HCT116 (cell line): ENCODE measurements around the gene MORN1. TPM values are rescaled to one million over a fixed set of nuclear protein-coding genes. Genes with fewer than 3 reads are reported as not detected.

Experiments used
- ATAC-seq: fragments of 200-7000 bp; cut with Tn5 transposase; 2 replicates; pipeline ENCODE4 v1.9.1; 2020; ENCODE audit warnings: mild to moderate bottlenecking, moderate library complexity
- BruUV-seq: library from RNA; stranded (reverse); fragments of 400-500 nt; replicated peaks from 2 replicates; lab custom pipeline; 2021; lab: Mats Ljungman, UMichigan
- CTCF ChIA-PET: fragments of 300-600 bp; sonication (Branson Sonifier 250); formaldehyde crosslinking; loops from one replicate; lab custom pipeline; 2021; ENCODE audit warnings: antibody characterized with exemption; lab: Charles Lee
- POLR2A ChIA-PET: fragments of 300-600, 350-600 bp; sonication (Branson Sonifier 250); formaldehyde crosslinking; loops from one replicate; lab custom pipeline; 2021; ENCODE audit warnings: antibody characterized with exemption; lab: Charles Lee
- RAD21 ChIA-PET, 2 experiments: fragments of 300-600 bp; sonication (Branson Sonifier 250); formaldehyde crosslinking; loops; one replicate each; lab custom pipeline; 2023; ENCODE audit warnings: low total read pairs in 2 of 2; ENCODE audit not compliant: uncharacterized antibody in 2 of 2, unreplicated experiment in 2 of 2, low non-redundant PET in 1 of 2; lab: Charles Lee
- DNase-seq: peaks from one replicate; pipeline ENCODE4 v3.0.0-alpha.2; 2010; ENCODE audit warnings: low read depth, low spot score
- H2AFZ ChIP-seq: fragments of 200-600 bp; shearing (Covaris generic), sonication (generic); 2 replicates; pipeline ENCODE4 v1.6.1; 2017; ENCODE audit warnings: low read depth, mixed run types, mixed read lengths, antibody characterized with exemption, low read length; ENCODE audit not compliant: poor library complexity, severe bottlenecking
- H3K27ac ChIP-seq: 2 replicates; pipeline ENCODE4 v1.5.1; 2012; ENCODE audit warnings: low read depth, low read length
- H3K27me3 ChIP-seq: fragments of 200-600 bp; sonication (generic); 2 replicates; pipeline ENCODE4 v1.6.1; 2016; ENCODE audit warnings: mixed run types, low read length, mixed read lengths; ENCODE audit not compliant: insufficient read depth
- H3K36me3 ChIP-seq, 2 experiments: fragments of 200-500 bp in 1 of 2; fragments of 200-600 bp in 1 of 2; sonication (Bioruptor generic) in 1 of 2; sonication (generic) in 1 of 2; 2 replicates each; pipeline versions ENCODE4 v1.5.1 to v1.6.1; 2014 to 2016; ENCODE audit warnings: low read length in 2 of 2, inconsistent platforms in 1 of 2, mixed read lengths in 1 of 2, mixed run types in 1 of 2; ENCODE audit not compliant: insufficient read depth in 2 of 2, control insufficient read depth in 1 of 2
- H3K4me1 ChIP-seq, 2 experiments: fragments of 200-600 bp in 1 of 2; sonication (generic) in 1 of 2; 2 replicates each; pipeline versions ENCODE4 v1.5.1 to v1.6.1; 2012 to 2017; ENCODE audit warnings: low read length in 2 of 2, inconsistent platforms in 1 of 2, mild to moderate bottlenecking in 1 of 2, mixed read lengths in 1 of 2, mixed run types in 1 of 2, moderate library complexity in 1 of 2; ENCODE audit not compliant: insufficient read depth in 2 of 2, control insufficient read depth in 1 of 2
- H3K4me2 ChIP-seq: fragments of 200-600 bp; sonication (generic); 2 replicates; pipeline ENCODE4 v1.6.1; 2017; ENCODE audit warnings: mixed run types, low read length, mixed read lengths
- H3K4me3 ChIP-seq, 2 experiments: fragments of 200-600 bp in 1 of 2; sonication (generic) in 1 of 2; replicated peaks in 1 of 2; 2 replicates each; pipeline ENCODE4 v1.5.1; 2011 to 2016; ENCODE audit warnings: low read length in 2 of 2, control low read depth in 1 of 2, low read depth in 1 of 2, mild to moderate bottlenecking in 1 of 2, mixed read lengths in 1 of 2, mixed run types in 1 of 2
- H3K79me2 ChIP-seq: fragments of 200-600 bp; sonication (generic); 2 replicates; pipeline ENCODE4 v1.6.1; 2017; ENCODE audit warnings: mild to moderate bottlenecking, mixed run types, low read length, moderate library complexity, mixed read lengths; ENCODE audit not compliant: insufficient read depth
- H3K9ac ChIP-seq: fragments of 200-600 bp; sonication (generic); 2 replicates; pipeline ENCODE4 v1.6.1; 2016; ENCODE audit warnings: low read length, mixed read lengths
- H3K9me2 ChIP-seq: fragments of 200-600 bp; sonication (generic), shearing (Covaris generic); 2 replicates; pipeline ENCODE4 v1.6.1; 2017; ENCODE audit warnings: mixed run types, mild to moderate bottlenecking, moderate library complexity; ENCODE audit not compliant: insufficient read depth
- H3K9me3 ChIP-seq, 2 experiments: fragments of 200-500 bp in 1 of 2; fragments of 200-600 bp in 1 of 2; sonication (Bioruptor generic) in 1 of 2; sonication (generic) in 1 of 2; 2 replicates each; pipeline ENCODE4 v1.6.1; 2014 to 2017; ENCODE audit warnings: low read length in 2 of 2, mixed read lengths in 2 of 2, inconsistent platforms in 1 of 2, low read depth in 1 of 2, mild to moderate bottlenecking in 1 of 2, mixed run types in 1 of 2, moderate library complexity in 1 of 2; ENCODE audit not compliant: control insufficient read depth in 1 of 2, insufficient read depth in 1 of 2
- H4K20me1 ChIP-seq: fragments of 200-600 bp; sonication (generic), shearing (Covaris generic); 2 replicates; pipeline ENCODE4 v1.6.1; 2017; ENCODE audit warnings: mixed run types, mild to moderate bottlenecking, moderate library complexity; ENCODE audit not compliant: insufficient read depth
- CEBPB ChIP-seq: IDR thresholded peaks from 2 replicates; pipeline ENCODE4 v1.6.1; 2012; ENCODE audit warnings: low read depth
- ELF1 ChIP-seq: IDR thresholded peaks from 2 replicates; pipeline ENCODE4 v1.6.1; 2012; ENCODE audit warnings: low read depth, borderline replicate concordance
- EZH2phosphoT487 ChIP-seq: fragments of 200-600 bp; IDR thresholded peaks from 2 replicates; pipeline ENCODE4 v1.6.1; 2018; ENCODE audit warnings: antibody characterized with exemption, borderline replicate concordance
- JUND ChIP-seq: IDR thresholded peaks from 2 replicates; pipeline ENCODE4 v1.6.1; 2012
- POLR2A ChIP-seq: IDR thresholded peaks from 2 replicates; pipeline ENCODE4 v1.7.0; 2011; ENCODE audit warnings: borderline replicate concordance; ENCODE audit not compliant: insufficient read depth, insufficient read length; ENCODE audit errors: extremely low read depth
- intact Hi-C: fragments of 100-400 bp; cut with micrococcal nuclease; formaldehyde crosslinking; loops from 2 replicates; pipeline ENCODE4 v1.10.0; 2022
- total RNA-seq: library from RNA; stranded (reverse); gene quantifications from one replicate; pipeline ENCODE4 v1.2.1, GENCODE V29; 2021; ENCODE audit not compliant: unreplicated experiment
- TF ChIP-seq, protein P1 (sequence below), 3 experiments: fragments of 200-600 bp in 1 of 3; sonication (generic) in 1 of 3; IDR thresholded peaks in 2 of 3; conservative IDR thresholded peaks in 1 of 3; 2 replicates each; pipeline ENCODE4 v1.5.1; 2012 to 2017; ENCODE audit warnings: low read depth in 2 of 3, low read length in 2 of 3, antibody characterized with exemption in 1 of 3, borderline replicate concordance in 1 of 3, control low read depth in 1 of 3, mild to moderate bottlenecking in 1 of 3, mixed read lengths in 1 of 3, mixed run types in 1 of 3, moderate library complexity in 1 of 3; ENCODE audit not compliant: insufficient read depth in 1 of 3
- TF ChIP-seq, protein P2 (sequence below): IDR thresholded peaks from 2 replicates; pipeline ENCODE4 v1.6.1; 2012
- TF ChIP-seq, protein P3 (sequence below): IDR thresholded peaks from 2 replicates; pipeline ENCODE4 v1.6.1; 2011; ENCODE audit warnings: mild to moderate bottlenecking, low read length, moderate library complexity; ENCODE audit not compliant: insufficient replicate concordance; ENCODE audit errors: extremely low read depth

The MORN1 gene
- total RNA-seq, 1 experiment from 2014 or later = 21.4 TPM

DNA sequence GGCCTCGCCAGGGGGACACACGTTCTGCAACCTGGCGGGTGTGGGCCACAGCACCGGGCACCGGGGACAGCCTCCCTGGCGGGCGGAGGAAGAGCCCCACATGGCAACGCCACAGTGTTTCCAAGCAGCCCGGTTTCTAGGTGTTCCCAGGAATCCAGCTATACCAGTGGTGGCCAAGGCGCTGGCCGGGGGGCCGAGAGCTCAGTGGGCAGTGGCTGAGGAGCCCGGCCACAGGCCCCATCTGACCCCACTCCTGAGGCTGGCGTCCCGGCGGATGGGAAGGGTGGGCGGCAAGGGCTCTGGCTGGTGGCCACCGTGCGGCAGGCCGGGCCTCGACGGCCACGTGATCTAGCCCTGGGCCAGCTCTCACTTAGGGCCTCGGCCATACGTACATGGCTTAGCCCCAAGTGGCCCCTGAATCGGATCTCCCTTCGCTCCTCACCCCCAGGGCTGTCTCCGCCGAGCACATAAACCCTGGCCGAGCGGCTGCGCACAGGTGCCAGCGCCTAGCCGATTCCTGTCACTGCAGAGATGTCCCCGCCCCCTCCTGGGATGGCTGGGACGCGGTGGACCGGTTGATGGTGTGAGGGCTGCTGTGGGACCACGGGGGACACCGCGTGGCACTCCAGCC, 68.7 kb downstream of the MORN1 start:
- Histone ChIP-seq H3K9me3 (no peaks in the 10 kb centered on the region), H4K20me1 (no peaks in the 10 kb centered on the region), H3K9me2 (no peaks in the 10 kb centered on the region), H3K27ac (no peak overlapping the region), H3K4me2 (no peak overlapping the region), H3K4me1 (no peaks in the 10 kb centered on the region), H3K4me3 (no peak overlapping the region), H3K9ac (no peak overlapping the region), H3K27me3 (peaks cover 3% of the 10 kb centered on the region; the same call in 1 of the 2 replicates), H3K36me3 (no peaks in the 10 kb centered on the region), H3K79me2 (no peaks in the 10 kb centered on the region), H2AFZ (no peak overlapping the region)
- DNase-seq = no peak
- ChIA-PET RAD21 (no interaction called here), CTCF (no interaction called here), POLR2A (no interaction called here)
- BruUV-seq = no TSS peak
- TF ChIP-seq POLR2A (no peak), EZH2phosphoT487 (no peak), CEBPB (no peak)
- TF ChIP-seq, protein P1, sequence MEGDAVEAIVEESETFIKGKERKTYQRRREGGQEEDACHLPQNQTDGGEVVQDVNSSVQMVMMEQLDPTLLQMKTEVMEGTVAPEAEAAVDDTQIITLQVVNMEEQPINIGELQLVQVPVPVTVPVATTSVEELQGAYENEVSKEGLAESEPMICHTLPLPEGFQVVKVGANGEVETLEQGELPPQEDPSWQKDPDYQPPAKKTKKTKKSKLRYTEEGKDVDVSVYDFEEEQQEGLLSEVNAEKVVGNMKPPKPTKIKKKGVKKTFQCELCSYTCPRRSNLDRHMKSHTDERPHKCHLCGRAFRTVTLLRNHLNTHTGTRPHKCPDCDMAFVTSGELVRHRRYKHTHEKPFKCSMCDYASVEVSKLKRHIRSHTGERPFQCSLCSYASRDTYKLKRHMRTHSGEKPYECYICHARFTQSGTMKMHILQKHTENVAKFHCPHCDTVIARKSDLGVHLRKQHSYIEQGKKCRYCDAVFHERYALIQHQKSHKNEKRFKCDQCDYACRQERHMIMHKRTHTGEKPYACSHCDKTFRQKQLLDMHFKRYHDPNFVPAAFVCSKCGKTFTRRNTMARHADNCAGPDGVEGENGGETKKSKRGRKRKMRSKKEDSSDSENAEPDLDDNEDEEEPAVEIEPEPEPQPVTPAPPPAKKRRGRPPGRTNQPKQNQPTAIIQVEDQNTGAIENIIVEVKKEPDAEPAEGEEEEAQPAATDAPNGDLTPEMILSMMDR (IDR thresholded peaks at IDR 0.05 in 2 of 3, conservative IDR thresholded peaks at IDR 0.05 in 1 of 3; ENCODE audit: borderline replicate concordance in 1 of 3, insufficient read depth in 1 of 3, low read depth in 2 of 3, low read length in 2 of 3) = no peak
- ATAC-seq = no peak
- intact Hi-C loops = no loop called here

DNA sequence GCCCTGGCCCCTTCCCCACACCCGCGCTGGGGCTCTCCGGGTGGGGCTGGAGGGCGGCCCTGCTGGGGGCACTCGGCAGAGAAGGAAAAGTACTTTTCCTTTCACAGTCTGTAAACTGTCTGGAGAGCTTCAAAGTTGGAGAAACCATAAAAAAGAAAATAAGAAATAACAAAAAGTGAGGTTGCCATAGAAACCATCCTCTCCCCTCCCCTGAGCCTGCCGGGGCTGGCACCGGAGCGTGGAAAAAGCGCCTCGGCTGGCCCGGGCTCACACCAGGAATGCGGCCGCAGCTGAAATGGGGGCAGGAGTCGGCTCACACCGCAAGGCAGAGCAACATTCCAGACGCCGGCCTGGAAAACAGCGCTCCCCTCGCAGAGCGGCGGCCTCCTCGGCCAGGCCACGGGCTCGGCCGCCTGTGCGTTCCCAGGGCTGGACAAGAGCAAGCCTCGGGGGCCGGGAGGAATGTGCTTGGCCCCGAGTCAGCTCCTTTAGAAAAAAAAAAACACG, 69.2 kb downstream of the MORN1 start:
- H4K20me1 ChIP-seq = no peaks in the 10 kb centered on the region
- H3K27me3 ChIP-seq = peaks cover 3% of the 10 kb centered on the region; the same call in 1 of the 2 replicates
- H2AFZ ChIP-seq = no peak overlapping the region
- TF ChIP-seq EZH2phosphoT487 (no peak), ELF1 (no peak), JUND (no peak)
- TF ChIP-seq, protein P2, sequence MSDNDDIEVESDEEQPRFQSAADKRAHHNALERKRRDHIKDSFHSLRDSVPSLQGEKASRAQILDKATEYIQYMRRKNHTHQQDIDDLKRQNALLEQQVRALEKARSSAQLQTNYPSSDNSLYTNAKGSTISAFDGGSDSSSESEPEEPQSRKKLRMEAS = no peak
- TF ChIP-seq, protein P3, sequence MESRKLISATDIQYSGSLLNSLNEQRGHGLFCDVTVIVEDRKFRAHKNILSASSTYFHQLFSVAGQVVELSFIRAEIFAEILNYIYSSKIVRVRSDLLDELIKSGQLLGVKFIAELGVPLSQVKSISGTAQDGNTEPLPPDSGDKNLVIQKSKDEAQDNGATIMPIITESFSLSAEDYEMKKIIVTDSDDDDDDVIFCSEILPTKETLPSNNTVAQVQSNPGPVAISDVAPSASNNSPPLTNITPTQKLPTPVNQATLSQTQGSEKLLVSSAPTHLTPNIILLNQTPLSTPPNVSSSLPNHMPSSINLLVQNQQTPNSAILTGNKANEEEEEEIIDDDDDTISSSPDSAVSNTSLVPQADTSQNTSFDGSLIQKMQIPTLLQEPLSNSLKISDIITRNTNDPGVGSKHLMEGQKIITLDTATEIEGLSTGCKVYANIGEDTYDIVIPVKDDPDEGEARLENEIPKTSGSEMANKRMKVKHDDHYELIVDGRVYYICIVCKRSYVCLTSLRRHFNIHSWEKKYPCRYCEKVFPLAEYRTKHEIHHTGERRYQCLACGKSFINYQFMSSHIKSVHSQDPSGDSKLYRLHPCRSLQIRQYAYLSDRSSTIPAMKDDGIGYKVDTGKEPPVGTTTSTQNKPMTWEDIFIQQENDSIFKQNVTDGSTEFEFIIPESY = no peak
- DNase-seq = no peak
- no peaks in the 10 kb centered on the region for H3K9me3 ChIP-seq
- H3K4me3 ChIP-seq = no peak overlapping the region
- no peak overlapping the region for H3K4me2 ChIP-seq
- H3K9me2 ChIP-seq = no peaks in the 10 kb centered on the region
- intact Hi-C loops = no loop called here
- ChIA-PET POLR2A (no interaction called here), CTCF (no interaction called here), RAD21 (no interaction called here)
- no peaks in the 10 kb centered on the region for H3K79me2 ChIP-seq
- H3K36me3 ChIP-seq = no peaks in the 10 kb centered on the region
- BruUV-seq = no TSS peak
- no peaks in the 10 kb centered on the region; a peak in 1 of 4 replicates for H3K4me1 ChIP-seq
- no peak for ATAC-seq
- H3K27ac ChIP-seq = no peak overlapping the region
- H3K9ac ChIP-seq = no peak overlapping the region
